Measurements from ENCODE around the gene MKI67. TPM values are rescaled to one million over a fixed set of nuclear protein-coding genes. Genes with fewer than 3 reads are reported as not detected.

Gene MKI67
- total RNA-seq, 1 donor from 2014 or later: 40.6 TPM

DNA sequence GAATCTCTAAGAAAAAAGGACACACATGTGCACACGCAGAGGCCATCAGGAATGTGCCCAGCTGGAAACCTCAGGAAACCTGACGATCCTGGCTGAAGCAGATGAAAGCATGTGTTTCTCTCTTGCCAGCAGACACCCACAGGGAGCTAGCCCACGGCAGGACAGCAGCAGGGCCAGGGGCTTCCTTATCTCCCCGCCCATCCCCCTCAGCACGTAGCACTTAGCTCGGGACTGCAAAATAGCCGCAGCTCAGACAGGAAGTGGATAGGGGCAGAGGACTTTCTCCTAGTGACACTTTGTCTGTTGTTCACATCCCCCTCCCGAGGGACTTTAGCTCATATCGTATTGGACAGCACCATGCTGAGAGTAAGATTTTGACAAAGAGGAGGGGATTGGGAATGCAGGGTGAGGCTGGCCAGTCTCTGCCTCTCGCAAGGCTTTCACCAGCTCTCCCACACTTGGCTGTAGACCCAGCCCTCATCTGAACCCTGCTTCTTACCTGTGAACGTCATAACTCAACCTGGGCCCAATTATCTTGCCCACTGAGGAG is 63.8 kb downstream of the MKI67 start:
- DNase-seq (ENCODE audit: low read depth): no peak
- TF ChIP-seq, protein P1, sequence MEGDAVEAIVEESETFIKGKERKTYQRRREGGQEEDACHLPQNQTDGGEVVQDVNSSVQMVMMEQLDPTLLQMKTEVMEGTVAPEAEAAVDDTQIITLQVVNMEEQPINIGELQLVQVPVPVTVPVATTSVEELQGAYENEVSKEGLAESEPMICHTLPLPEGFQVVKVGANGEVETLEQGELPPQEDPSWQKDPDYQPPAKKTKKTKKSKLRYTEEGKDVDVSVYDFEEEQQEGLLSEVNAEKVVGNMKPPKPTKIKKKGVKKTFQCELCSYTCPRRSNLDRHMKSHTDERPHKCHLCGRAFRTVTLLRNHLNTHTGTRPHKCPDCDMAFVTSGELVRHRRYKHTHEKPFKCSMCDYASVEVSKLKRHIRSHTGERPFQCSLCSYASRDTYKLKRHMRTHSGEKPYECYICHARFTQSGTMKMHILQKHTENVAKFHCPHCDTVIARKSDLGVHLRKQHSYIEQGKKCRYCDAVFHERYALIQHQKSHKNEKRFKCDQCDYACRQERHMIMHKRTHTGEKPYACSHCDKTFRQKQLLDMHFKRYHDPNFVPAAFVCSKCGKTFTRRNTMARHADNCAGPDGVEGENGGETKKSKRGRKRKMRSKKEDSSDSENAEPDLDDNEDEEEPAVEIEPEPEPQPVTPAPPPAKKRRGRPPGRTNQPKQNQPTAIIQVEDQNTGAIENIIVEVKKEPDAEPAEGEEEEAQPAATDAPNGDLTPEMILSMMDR (conservative IDR thresholded peaks at IDR 0.05; ENCODE audit: low read depth, low read length): no peak

DNA sequence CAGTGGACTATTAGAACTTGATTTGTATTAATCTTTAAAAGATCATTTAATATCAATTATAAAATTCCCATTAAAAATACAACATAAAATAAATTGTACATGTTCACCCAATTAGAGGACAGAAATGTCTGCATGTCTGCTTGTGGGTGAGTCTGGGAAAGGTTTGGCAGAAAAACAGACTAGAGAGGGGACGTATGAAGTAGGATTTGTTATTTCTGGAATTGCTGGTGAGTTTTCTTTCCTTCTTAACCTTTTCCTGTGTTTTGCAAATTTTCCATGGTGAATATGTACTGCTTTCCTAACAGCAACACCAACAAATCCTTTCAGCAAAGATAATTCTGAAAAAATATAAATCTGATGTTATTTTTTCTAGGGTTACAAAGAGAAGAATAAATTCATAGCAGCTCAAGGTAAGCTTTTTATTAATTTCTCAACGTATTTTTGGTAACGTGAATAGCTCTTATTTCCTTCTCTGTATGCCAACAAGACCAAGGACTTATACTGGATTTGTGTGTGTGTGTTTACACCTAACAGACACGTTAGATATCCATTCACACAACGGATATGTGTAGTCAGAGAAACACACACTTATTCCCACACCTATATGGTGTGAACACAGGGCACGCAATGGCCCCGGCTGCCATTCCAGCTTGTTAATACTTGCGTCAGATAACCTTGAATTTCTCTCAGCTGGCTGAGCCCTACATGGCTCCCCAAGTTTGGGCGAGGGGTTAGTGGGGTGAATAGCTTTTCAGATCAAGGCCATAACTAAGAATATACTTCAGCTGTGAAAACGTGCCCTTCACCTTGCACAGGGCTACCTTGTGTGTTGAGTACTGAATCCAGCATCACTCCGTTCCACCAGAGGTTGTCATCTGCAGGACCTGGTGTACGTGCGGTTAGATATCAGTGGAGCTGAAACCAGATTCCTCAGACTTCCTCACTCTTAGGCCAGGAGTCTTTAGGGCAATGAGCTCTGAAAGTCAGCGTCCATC is 64.6 kb downstream of the MKI67 start:
- DNase-seq (ENCODE audit: low read depth): no peak
- TF ChIP-seq, protein P1 (conservative IDR thresholded peaks at IDR 0.05; ENCODE audit: low read depth, low read length): no peak

More for the DNA sequence above, 63.8 kb downstream of the MKI67 start:
- H3K4me3 ChIP-seq (ENCODE audit: low read depth, low read length): no peak overlapping the region

DNA sequence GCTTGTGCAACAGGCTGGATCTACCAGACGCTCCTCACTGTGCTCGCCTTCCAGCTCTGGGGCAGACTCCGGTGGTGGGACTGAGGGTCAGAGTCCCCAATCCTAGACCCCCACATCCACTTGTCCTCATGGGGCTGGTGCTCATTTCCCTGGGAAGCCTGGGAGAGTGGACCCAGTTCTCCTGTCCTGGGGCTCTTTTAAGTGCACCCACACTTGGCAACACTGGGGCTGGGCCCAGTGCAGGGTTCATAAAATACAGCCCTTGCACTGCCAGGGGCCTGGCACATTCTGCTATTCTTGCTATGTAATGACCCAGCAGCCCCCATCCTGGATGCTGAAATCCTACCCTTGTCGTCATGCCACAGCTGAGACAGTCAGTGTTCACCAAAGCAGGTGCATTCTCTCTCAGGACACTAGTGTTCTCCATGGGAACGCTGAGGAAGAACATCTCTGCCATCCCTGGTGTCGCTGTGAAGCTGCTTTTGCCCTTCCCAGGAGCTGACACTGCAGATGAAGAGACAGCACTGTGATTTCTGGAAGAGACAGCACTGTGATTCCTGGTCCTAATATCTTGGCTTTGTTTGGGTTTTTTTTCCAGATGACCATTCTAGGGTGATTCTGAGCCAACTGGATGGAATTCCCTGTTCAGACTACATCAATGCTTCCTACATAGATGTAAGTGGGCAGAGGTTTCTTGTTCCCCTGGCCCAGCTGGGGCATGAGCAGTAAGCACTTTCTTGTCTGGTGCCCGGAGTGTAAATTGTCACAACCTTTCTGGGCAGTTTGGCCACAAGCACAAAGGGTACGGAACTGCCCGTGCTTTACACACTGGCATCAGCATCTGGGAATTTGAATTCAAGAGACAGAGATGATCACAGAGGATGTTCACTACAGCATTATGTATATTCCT is 65.6 kb downstream of the MKI67 start:
- no peak for DNase-seq (ENCODE audit: low read depth)
- TF ChIP-seq, protein P1 (conservative IDR thresholded peaks at IDR 0.05; ENCODE audit: low read depth, low read length): no peak

More for the DNA sequence above, 64.6 kb downstream of the MKI67 start:
- no peak overlapping the region for H3K4me3 ChIP-seq (ENCODE audit: low read depth, low read length)

DNA sequence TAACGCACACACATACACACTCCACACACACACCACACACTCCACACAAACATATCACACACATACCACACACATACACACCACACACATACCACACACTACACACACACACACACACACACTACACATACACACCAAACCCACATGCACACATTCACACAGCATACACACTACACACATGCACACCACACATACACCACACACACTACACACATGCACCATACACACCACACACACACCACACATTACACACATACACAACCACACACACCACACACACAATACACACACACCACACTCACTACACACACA is 66.3 kb downstream of the MKI67 start:
- TF ChIP-seq, protein P1 (conservative IDR thresholded peaks at IDR 0.05; ENCODE audit: low read depth, low read length): no peak
- no peak overlapping the region for H3K4me3 ChIP-seq (ENCODE audit: low read depth, low read length)

More for the DNA sequence above, 65.6 kb downstream of the MKI67 start:
- H3K4me3 ChIP-seq (ENCODE audit: low read depth, low read length): no peak overlapping the region

DNA sequence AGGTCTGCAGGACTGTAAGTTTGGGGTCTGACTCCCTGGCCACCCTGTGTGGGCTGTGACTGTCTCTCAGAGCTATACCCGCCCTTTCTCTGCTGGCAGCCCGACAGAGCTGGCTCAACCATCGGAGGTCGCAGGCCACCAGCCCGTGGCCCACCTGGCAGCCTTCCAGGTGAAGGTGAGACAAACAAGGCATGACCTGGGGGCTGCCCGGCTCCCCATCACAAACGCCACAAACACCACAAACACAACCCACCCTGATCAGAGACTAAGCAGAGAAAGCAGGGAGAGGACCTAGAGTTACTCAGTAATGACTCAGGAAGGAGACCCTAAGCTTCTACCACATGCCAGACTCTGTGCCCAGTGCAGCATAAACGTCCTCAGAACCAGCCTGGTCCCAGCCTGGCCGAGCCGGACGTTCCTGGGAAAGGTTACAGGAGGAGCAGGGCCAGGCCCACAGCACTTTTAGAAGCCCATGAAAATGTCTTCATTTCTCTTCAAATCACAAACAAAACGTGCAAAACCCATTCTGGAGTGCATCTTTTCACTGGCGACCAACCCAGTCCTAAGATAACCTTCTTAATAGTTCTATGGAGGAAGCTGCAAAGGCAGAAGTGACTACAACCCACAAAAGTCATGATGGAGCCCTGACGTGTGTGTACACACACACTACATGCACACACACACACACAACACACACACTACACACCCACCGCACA is 66.8 kb downstream of the MKI67 start:
- TF ChIP-seq, protein P1 (conservative IDR thresholded peaks at IDR 0.05; ENCODE audit: low read depth, low read length): no peak
- H3K4me3 ChIP-seq (ENCODE audit: low read depth, low read length): no peak overlapping the region
- DNase-seq (ENCODE audit: low read depth): no peak

More for the DNA sequence above, 66.3 kb downstream of the MKI67 start:
- no peak for DNase-seq (ENCODE audit: low read depth)

DNA sequence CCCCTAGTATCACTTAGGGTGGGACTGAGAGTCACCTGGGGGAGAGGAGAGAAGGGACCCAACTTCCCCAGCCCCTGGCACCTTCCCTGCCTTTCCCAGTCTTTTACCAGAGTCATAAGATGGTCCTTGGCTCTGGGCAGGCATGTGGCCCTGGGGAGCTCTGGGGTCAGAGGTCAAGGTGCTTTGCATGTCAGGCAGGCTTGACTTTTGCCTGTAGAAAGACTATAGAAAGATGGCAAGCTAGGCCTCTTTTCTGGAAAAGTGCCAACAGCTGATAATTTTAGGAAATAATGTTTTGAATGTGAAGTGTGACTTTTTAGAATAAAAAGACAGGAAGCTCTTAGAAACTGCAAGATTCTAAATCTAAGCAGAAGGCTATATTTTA is 67.5 kb downstream of the MKI67 start:
- no peak overlapping the region for H3K4me3 ChIP-seq (ENCODE audit: low read depth, low read length)
- DNase-seq (ENCODE audit: low read depth): no peak
- TF ChIP-seq, protein P1 (conservative IDR thresholded peaks at IDR 0.05; ENCODE audit: low read depth, low read length): no peak
